SKM-1 treated with dmso at 0.1 percent for 144 hours (cell line): ENCODE results near the gene PLCXD1.
"Not testable (repeated sequence)": the region's sequence is repeated elsewhere in the genome, so short reads cannot be mapped to it uniquely, and the experiment has no call there.

Experiments
- DNase-seq: peaks from one replicate; lab custom pipeline; 2025; ENCODE audit not compliant: unreplicated experiment; lab: John Stamatoyannopoulos, UW

PLCXD1 gene

DNA sequence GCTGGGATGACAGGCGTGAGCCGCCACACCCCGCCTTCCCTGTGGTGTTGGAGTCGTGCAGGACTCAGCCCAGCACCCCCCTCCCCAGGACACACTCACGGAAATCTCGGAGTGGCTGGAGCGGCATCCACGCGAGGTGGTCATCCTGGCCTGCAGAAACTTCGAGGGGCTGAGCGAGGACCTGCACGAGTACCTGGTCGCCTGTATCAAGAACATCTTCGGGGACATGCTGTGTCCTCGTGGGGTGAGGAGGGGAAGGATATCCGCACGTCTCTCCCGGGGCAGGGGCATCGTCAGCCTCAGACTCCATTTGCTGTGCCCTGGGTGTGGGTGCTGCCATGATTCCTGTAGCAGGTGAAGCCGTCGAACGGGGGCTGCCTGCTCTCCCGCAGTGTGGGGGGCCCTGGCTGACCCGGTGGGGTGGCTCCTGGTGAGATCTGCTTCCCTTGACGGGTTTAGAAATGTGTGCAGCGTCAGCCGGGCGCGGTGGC, 10.3 kb downstream of the PLCXD1 start:
- DNase-seq, result no peak

DNA sequence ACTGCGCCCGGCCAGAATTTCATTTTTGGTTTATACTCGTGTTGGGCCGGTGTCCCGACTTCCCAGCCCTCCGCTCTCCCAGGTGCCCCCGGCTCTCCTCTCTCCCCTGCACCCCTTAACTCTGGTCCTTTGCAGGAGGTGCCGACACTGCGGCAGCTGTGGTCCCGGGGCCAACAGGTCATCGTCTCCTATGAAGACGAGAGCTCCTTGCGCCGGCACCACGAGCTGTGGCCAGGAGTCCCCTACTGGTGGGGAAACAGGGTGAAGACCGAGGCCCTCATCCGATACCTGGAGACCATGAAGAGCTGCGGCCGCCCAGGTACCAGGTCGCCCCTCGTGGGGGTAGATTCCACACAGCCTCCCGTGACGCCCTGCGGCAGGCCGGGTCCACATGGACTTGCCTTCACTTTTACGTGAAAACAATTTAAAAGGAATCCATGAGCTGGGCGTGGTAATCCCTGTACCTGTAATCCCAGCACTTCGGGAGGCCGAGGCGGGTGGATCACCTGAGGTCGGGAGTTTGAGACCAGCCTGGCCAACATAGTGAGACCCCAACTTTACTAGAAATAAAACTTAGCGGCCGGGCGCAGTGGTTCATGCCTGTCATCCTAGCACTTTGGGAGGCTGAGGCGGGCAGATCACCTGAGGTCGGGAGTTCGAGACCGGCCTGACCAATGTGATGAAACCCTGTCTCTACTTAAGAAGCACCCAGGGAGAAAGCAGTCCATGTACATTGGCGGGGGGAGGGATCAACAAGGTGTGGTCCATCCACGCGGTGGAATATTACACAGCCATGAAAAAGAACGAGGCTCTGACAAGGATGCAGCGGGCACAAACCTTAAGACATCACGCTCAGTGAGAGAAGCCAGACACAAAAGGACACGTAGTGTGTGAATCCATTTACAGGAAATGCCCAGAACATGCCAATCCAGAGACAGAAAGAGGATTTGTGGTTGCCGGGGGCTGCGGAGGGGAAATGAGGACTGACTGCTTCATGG, 12.0 kb downstream of the PLCXD1 start:
- DNase-seq, result no peak

DNA sequence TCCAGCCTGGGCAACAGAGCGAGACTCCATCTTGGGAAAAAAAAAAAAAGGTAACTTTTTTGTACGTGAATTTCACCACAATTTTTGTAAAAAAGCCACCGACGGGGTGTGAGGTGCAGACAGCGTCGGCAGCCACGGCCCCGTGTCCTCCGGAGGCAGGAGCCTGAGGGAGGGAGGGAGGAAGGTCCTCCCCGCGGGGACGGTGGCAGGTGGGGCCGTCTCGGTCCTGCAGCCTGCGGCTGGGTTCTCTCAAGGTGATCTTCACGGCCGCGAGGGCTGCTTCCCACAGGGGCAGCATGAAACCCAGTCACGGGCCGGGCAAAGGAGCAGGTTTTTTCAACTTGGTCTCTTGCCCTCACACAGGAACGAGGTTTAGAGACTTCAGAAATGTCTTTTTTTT, 14.0 kb downstream of the PLCXD1 start:
- DNase-seq, result no peak

DNA sequence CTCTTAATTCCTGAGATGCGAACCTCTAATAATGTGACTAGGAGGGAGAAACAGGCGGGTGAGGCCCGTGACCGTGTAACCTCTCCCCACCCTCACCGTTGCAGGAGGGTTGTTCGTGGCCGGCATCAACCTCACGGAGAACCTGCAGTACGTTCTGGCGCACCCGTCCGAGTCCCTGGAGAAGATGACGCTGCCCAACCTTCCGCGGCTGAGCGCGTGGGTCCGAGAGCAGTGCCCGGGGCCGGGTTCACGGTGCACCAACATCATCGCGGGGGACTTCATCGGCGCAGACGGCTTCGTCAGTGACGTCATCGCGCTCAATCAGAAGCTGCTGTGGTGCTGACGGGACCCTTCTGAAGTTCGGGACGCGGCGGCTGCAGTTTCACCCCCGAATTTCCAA, 17.8 kb downstream of the PLCXD1 start:
- DNase-seq, result no peak

DNA sequence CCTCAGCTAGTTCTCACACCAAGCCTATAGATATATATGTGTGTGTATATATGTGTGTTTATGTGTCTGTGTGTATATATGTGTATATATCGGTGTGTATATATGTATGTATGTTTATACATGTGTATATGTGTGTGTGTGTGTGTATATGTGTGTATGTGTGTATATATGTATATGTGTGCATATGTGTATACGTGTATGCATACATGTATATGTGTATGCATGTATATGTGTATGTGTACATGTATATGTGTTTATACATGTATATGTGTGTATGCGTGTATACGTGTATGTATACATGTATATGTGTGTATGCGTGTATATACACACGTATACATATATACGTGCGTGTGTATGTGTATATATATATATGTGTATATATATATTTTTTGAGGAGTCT, 19.2 kb downstream of the PLCXD1 start:
- DNase-seq, result no peak

DNA sequence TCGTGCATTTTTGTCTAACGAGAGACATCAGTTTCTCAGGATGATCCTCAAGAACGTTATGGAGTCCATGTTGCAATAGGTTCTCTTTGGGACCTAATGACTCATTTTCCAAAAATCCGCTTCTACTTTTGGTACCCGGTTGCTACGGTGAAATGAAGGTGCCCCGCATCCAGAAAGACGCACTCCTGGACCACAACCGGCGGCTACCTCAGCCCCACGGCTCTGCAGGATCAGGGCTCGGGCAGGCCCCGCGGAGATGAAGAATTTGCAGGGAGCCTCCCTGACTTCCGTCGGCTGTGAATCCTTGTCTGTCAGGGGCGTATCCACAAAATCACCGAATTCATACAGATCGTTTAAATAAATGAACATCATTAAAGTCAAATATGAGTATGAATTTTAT, 21.8 kb downstream of the PLCXD1 start:
- DNase-seq, result no peak

DNA sequence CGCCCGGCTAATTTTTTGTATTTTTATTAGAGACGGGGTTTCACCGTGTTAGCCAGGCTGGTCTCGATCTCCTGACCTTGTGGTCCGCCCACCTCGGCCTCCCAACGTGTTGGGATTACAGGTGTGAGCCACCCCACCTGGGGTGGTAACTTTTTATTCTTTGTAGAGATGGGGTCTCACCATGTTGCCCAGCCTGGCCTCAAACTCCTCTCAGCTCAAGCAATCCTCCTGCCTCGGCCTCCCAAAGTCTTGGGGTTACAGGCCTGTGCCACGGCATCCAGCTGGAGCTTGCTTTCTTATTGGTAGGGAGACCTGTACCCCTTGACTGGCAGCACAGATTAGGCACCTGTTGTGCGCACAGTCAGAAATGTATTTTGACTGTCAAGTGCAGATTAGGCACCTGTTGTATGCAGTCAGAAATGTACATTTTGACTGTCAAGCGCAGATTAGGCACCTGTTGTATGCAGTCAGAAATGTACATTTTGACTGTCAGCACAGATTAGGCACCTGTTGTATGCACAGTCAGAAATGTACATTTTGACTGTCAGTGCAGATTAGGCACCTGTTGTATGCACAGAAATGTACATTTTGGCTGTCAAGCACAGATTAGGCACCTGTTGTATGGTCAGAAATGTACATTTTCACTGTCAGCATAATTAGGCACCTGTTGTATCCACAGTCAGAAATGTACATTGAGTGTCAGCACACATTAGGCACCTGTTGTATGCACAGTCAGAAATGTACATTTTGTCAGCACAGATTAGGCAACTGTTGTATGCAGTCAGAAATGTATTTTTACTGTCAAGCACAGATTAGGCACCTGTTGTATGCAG, 24.8 kb downstream of the PLCXD1 start:
- not testable (repeated sequence) for DNase-seq

DNA sequence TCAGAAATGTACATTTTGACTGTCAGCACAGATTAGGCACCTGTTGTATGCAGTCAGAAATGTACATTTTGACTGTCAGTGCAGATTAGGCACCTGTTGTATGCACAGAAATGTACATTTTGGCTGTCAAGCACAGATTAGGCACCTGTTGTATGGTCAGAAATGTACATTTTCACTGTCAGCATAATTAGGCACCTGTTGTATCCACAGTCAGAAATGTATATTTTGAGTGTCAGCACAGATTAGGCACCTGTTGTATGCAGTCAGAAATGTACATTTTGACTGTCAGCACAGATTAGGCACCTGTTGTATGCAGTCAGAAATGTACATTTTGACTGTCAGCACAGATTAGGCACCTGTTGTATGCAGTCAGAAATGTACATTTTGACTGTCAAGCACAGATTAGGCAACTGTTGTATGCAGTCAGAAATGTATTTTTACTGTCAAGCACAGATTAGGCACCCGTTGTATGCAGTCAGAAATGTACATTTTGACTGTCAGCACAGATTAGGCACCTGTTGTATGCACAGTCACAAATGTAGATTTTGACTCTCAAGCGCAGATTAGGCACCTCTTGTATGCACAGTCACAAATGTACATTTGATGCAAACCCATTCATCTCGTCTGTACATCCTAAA, 25.6 kb downstream of the PLCXD1 start:
- DNase-seq, result not testable (repeated sequence)

DNA sequence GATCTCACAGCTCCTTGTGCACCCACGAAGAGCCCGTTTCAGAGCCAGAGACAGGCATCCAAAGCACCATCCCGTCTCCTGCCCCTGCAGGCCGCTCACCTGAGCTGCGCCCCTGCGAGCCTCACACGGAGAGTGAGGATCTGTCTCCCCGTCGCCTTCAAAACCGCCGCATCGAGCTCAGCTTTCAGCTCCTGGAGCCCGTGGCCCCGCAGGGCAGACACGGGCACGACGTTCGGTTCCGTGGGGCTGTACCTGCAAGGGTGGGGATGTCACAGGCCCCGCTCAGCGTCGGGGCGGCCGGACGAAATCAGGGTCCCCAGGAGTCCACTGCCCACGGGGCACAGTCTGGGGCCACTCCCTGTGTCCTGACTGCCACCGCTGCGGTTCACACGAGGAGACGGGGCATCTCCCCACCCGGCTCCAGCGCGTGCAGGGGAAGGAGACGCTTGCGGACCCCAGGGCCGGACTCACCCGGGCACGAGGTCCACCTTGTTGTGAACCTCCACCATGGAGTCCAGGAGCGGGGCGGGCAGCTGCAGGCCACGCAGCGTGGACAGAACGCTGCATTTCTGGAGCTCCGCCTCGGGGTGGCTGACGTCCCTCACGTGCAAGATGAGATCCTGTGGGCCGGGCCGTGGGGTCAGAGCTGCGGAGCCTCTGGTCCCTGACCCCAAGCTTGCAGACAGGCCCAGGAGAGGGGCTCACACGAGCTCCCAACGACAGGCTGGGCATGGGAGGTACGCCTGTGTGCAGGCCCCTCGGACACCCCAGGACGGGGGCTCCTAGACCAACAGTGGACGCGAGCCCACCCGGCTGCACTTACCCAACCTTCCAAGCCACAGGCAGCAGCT, 26.3 kb downstream of the PLCXD1 start:
- no peak for DNase-seq

DNA sequence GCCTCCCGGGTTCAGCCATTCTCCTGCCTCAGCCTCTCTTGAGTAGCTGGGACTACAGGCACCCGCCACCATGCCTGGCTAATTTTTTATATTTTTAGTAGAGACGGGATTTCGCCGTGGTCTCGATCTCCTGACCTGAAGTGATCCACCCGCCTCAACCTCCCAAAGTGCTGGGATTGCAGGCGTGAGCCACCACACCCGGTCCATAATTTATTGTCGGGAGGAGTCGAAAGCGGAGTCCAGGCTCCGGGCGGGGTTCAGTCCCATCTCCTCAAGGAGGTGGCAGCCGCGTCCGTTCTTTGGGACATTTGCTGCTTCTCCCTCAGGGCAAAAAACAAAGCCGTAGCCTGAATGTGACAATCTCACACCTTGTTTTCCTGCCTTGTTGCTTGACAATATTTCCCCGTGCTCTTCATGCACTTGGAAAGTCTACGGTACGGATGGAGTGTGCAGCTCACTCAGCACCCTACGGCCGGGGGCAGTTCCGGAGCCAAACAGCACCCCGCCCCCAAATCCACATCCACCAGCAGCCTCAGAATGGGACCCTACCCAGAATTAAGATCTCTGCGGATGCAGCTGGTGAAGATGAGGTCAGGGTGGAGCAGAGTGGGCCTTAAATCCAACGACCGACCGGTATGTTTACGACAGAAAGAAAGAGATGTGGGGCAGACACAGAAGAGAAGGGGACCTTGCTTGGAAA, 27.8 kb downstream of the PLCXD1 start:
- no peak for DNase-seq

DNA sequence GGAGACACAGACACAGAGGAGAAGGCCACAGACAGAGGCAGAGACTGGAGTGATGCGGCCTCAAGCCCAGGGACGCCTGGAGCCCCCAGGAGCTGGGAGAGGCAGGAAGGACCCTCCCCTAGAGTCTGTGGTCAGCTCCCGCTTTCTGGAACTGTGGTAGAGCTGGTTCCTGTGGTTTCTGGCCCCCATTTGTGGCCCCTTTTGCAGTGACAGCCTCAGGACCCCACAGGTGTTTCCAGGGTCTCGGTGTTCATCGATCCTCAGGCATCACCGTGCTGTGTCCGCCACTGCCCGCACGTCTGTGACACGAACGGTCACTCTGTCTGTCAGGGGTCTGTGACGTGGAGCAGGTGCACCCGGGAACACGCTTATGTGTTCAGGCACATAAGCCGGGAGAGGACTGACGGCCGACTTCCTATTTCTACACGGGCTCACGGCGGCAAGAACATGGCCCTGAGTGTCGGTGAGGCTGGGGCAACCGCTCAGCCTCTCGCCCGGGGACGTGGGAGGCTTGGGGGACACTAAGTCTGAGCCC, 29.5 kb downstream of the PLCXD1 start:
- no peak for DNase-seq

DNA sequence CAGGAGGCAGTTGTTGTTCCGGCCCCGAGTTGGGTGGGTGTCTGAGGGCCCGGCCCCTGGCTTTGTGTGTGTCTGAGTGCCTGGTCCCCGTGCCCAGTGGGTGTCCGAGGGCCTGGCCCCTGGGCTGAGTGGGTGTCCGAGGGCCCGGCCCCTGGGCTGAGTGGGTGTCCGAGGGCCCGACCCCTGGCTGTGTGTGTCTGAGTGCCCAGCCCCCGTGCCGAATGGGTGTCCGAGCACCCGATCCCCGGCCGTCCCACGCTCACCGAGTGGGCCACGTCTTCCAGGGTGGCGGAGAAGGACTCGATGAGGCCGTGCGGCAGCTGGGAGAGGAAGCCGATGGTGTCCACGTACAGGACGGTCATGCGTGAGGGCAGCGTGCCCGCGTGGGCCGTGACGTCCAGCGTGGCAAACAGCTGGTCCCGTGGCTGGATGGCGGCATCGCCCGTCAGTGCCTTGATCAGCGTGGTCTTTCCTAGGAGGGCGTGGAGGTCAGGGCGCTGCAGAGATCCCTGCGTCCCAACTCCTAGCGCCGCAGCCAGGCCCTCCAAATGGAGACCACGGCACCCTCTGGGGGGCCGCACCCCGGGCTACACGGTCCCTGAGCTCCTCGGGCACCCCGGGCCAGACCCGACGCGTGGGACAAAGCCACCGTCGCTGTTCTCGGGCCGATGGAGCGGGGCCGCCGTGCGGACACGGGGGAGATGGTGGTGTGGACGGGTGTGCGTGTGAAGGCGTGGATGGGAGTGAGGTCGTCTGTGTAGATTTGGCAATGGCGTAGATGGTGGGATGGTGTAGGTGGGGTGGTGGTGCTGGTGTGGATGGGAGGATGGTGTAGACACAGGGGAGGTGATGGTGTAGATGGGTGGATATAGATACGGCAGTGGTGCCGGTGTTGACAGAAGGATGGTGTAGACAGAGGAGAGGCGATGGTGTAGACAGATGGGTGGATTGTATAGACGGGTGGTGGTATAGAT, 30.3 kb downstream of the PLCXD1 start:
- no peak for DNase-seq

DNA sequence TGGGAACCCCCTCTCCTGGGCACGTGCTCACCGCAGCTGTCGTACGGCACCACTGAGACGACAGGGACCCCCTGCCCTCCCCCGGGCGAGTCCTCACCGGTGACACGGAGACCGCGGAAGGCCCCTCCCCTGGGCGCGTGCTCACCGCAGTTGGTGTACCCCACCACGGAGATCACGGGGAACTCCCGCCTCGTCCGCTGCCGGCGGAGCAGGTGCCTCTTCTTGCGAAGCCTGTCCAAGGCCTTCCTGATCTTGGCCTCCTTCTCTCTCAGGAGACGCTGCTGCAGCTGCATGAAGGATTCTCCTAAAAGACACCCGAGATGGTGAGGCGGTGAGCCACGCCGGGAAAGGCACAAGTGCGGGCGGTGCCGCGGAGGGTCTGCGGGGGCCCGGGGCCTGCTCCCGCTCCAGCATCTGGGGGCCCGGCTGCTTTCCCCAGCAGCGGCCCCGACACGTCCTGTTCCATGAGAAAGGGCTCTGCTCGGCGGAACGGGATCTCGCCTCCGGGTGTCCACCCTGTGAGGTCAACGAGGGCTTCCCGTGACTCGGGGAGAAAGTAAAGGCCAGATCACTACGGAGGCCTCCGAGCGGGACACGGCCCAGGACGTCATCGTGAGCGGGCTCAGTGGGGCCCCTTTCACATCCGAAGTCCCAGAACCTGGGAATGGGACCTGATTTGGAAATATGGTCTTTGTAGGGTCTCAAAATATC, 31.6 kb downstream of the PLCXD1 start:
- DNase-seq, result no peak

DNA sequence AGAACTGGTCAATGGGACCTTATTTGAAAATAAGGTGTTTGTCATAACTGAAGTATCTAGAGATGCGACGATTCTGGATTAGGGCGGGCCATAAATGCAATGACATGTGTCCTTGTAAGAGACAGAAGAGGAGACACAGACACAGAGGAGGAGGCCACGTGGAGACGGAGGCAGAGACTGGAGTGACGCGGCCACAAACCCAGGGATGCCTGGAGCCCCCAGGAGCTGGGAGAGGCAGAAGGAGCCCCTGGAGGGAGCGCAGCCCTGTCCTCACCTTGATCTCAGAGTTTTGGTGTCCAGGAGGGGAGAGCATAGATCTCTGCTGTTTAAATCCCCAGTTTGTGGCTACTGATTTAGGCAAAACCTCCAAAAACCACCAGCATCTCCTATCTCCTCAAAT, 32.4 kb downstream of the PLCXD1 start:
- no peak for DNase-seq

DNA sequence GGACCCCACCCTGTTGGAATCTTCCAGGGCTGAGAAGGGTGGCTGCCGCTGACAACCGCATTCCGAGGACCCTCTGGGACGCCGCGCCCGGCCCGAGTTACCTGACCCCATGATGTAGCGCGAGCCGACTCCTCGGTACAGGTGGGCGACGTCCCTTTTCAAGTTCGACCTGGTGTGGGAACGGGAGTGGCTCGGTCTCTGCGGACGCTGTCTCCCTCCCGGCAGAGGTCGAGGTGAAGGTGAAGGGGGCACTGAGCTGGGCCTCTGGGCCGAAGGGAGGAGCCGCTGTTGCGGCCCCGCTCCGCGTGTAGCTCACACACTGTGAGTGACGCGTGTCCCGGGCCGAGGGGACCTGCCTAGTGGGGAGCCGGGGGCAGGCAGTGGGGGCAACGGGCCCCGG, 32.9 kb downstream of the PLCXD1 start:
- DNase-seq, result no peak

DNA sequence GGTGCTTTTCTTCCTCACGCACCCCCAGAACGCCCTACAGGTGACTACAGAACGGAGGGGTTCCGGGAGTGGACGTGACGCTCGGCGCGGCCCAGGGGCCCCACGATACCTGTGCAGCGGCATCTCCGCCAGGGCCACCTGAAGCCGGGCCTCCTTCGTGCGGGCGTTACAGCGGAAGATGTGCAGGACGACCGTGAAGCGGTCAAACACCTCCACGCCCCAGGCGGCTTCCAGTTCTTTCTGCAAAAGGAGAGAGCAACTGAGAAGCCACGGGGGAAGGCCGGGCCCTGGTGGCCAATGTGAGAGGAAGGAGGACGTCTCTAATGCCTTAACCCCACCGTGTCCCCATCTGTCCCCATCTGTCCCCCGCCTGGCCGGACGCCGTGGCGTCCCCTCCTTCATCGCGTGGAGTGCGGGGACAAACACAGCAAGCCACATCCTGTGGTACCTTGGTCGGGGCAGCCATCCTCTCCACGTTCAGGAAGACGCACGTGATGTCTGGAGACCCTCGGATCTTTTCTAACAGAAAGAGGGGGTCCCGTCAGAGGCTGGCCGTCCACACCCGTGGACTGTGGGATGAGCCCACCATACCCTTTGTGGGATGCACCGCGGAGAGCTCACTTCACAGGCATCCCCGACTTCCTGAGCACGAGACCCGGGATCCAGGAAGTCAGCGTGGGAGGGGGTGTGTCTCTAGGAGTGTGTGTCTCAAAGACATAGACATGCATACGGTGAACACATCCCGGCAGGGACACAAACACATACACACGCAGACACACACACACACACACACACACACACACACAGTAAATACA, 33.8 kb downstream of the PLCXD1 start:
- DNase-seq, result no peak
